ENCODE data around the gene UBL5. TPM values are rescaled to one million over a fixed set of nuclear protein-coding genes. Genes with fewer than 3 reads are reported as not detected.

The UBL5 gene
- total RNA-seq, 2 donors from 2014 or later: 415 to 506 TPM

DNA sequence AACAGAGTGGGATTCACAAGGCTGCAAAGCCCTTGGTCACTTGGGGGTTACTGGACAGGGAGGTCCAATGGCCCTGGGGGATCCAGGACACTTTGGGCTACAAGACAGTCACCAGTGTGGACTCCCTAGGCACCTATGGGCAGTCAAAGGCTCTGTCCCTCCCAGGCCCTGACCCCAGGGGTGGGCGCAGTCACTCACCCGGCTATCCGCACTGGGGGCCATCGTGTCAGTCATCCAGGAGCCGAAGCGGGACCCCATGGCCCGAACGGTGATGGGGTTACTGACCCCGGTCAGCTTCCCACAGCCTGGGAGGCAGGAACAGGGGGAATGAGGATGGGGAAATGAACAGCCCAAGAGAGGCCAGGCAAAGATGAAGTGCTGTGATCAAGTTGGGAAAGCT is 28.9 kb downstream of the UBL5 start:
- H3K27ac ChIP-seq (ENCODE audit: low read depth, low read length): no peak overlapping the region
- no peaks in the 10 kb centered on the region for H3K4me1 ChIP-seq (ENCODE audit: control insufficient read depth, insufficient read depth, low read length)
- H3K9me3 Mint-ChIP-seq: no peaks in the 10 kb centered on the region
- H3K36me3 ChIP-seq (ENCODE audit: control insufficient read depth, insufficient read depth, low read length): peaks cover 4% of the 10 kb centered on the region
- H3K4me3 Mint-ChIP-seq: no peak overlapping the region
- peaks cover 2% of the 10 kb centered on the region for H3K4me1 Mint-ChIP-seq
- H3K9ac ChIP-seq (ENCODE audit: extremely low read depth, low read length, poor library complexity, severe bottlenecking): no peak overlapping the region
- H3K4me3 ChIP-seq (ENCODE audit: low read length): no peak overlapping the region
- H3K27me3 ChIP-seq (ENCODE audit: control insufficient read depth, insufficient read depth, low read length, poor library complexity, severe bottlenecking): no peaks in the 10 kb centered on the region
- WGBS, 2 experiments (ENCODE audit: insufficient coverage in 1 of 2, insufficient read length in 1 of 2): 96% methylated on average over 9 of the region's 9 CpGs
- H3K36me3 Mint-ChIP-seq (ENCODE audit: low read depth): peaks cover 27% of the 10 kb centered on the region
- no peaks in the 10 kb centered on the region for H3K27me3 Mint-ChIP-seq (ENCODE audit: insufficient read depth)
- H3K27ac Mint-ChIP-seq: no peak overlapping the region
- TF ChIP-seq, protein P1, sequence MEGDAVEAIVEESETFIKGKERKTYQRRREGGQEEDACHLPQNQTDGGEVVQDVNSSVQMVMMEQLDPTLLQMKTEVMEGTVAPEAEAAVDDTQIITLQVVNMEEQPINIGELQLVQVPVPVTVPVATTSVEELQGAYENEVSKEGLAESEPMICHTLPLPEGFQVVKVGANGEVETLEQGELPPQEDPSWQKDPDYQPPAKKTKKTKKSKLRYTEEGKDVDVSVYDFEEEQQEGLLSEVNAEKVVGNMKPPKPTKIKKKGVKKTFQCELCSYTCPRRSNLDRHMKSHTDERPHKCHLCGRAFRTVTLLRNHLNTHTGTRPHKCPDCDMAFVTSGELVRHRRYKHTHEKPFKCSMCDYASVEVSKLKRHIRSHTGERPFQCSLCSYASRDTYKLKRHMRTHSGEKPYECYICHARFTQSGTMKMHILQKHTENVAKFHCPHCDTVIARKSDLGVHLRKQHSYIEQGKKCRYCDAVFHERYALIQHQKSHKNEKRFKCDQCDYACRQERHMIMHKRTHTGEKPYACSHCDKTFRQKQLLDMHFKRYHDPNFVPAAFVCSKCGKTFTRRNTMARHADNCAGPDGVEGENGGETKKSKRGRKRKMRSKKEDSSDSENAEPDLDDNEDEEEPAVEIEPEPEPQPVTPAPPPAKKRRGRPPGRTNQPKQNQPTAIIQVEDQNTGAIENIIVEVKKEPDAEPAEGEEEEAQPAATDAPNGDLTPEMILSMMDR (conservative IDR thresholded peaks at IDR 0.05): no peak
- no peak for DNase-seq
- no peaks in the 10 kb centered on the region for H3K9me3 ChIP-seq (ENCODE audit: control insufficient read depth, low read length)

GRCh38 chr19:9857076-9857721 is 29.5 kb downstream of the UBL5 start:
- Histone ChIP-seq H3K27me3 (ENCODE audit: control insufficient read depth, insufficient read depth, low read length, poor library complexity, severe bottlenecking) (no peaks in the 10 kb centered on the region), H3K9me3 (ENCODE audit: control insufficient read depth, low read length) (no peaks in the 10 kb centered on the region), H3K4me3 (ENCODE audit: low read length) (no peak overlapping the region), H3K9ac (ENCODE audit: extremely low read depth, low read length, poor library complexity, severe bottlenecking) (no peak overlapping the region), H3K4me1 (ENCODE audit: control insufficient read depth, insufficient read depth, low read length) (no peaks in the 10 kb centered on the region), H3K27ac (ENCODE audit: low read depth, low read length) (no peak overlapping the region), H3K36me3 (ENCODE audit: control insufficient read depth, insufficient read depth, low read length) (peaks cover 4% of the 10 kb centered on the region)
- H3K9me3 Mint-ChIP-seq: no peaks in the 10 kb centered on the region
- DNase-seq: no peak
- no peak overlapping the region for H3K4me3 Mint-ChIP-seq
- no peak overlapping the region for H3K27ac Mint-ChIP-seq
- no peaks in the 10 kb centered on the region for H3K27me3 Mint-ChIP-seq (ENCODE audit: insufficient read depth)
- H3K4me1 Mint-ChIP-seq: no peaks in the 10 kb centered on the region
- peaks cover 27% of the 10 kb centered on the region for H3K36me3 Mint-ChIP-seq (ENCODE audit: low read depth)
- TF ChIP-seq, protein P1 (conservative IDR thresholded peaks at IDR 0.05): no peak
- 95 to 96% methylated on average over 10 to 13 of the region's 13 CpGs for WGBS, 2 experiments (ENCODE audit: insufficient coverage in 1 of 2, insufficient read length in 1 of 2)

- Mint-ChIP-seq H3K4me3 (no peak overlapping the region), H3K36me3 (ENCODE audit: low read depth) (peaks cover 22% of the 10 kb centered on the region), H3K4me1 (no peaks in the 10 kb centered on the region), H3K27me3 (ENCODE audit: insufficient read depth) (no peaks in the 10 kb centered on the region), H3K9me3 (no peaks in the 10 kb centered on the region), H3K27ac (no peak overlapping the region)
- TF ChIP-seq, protein P1 (conservative IDR thresholded peaks at IDR 0.05): no peak
- no peaks in the 10 kb centered on the region for H3K4me1 ChIP-seq (ENCODE audit: control insufficient read depth, insufficient read depth, low read length)
- H3K27me3 ChIP-seq (ENCODE audit: control insufficient read depth, insufficient read depth, low read length, poor library complexity, severe bottlenecking): no peaks in the 10 kb centered on the region
- H3K27ac ChIP-seq (ENCODE audit: low read depth, low read length): no peak overlapping the region
- peaks cover 4% of the 10 kb centered on the region for H3K36me3 ChIP-seq (ENCODE audit: control insufficient read depth, insufficient read depth, low read length)
- no peak overlapping the region for H3K9ac ChIP-seq (ENCODE audit: extremely low read depth, low read length, poor library complexity, severe bottlenecking)
- H3K9me3 ChIP-seq (ENCODE audit: control insufficient read depth, low read length): no peaks in the 10 kb centered on the region
- no peak for DNase-seq
- 91 to 92% methylated on average over 8 to 9 of the region's 10 CpGs for WGBS, 2 experiments (ENCODE audit: insufficient coverage in 1 of 2, insufficient read length in 1 of 2)
- H3K4me3 ChIP-seq (ENCODE audit: low read length): no peak overlapping the region
Measured at GRCh38 chr19:9857920-9858746, 30.4 kb downstream of the UBL5 start.
